Adrenal gland (tissue), 5 donors: Measurements from ENCODE around the gene CNTN4.

Source experiments
- POLR2A ChIP-seq, 2 donors: fragments of 450-650 bp; IDR thresholded peaks; one replicate each; pipeline ENCODE4 v1.6.1; 2017; ENCODE audit warnings: antibody characterized with exemption in 2 of 2, mild to moderate bottlenecking in 2 of 2, moderate library complexity in 1 of 2
- TF ChIP-seq, protein P1 (sequence below), 6 experiments: fragments of 450-650 bp in 4 of 6; fragments of 200-600 bp in 2 of 6; sonication (generic) in 1 of 6; IDR thresholded peaks; 1 replicate in 5 of 6; 2 replicates in 1 of 6; pipeline versions ENCODE4 v1.5.1 to v1.8.0; 2016 to 2021; ENCODE audit warnings: antibody characterized with exemption in 6 of 6, mild to moderate bottlenecking in 2 of 6, moderate library complexity in 1 of 6
- donor health status: DM: no; HTN: no; CAD: no.

DNA sequence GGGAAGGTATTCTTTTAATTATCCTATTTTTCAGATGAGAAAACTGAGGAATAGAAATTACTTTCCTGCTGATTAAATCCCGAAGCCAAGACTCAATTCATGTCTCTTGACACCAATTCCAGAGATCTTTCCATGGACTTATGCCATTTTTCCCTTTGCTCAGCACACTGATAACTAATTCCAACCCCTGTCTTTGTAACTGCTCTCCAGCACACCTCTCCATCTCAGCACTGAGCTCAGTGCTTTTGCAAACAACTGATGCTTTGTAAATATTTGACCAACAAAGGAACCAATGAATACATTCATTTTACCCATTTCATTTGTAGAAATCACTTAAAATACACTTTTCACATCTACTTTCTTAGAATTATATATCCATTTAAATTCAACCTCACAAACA lies 762.5 kb downstream of the CNTN4 start:
- TF ChIP-seq, protein P1, sequence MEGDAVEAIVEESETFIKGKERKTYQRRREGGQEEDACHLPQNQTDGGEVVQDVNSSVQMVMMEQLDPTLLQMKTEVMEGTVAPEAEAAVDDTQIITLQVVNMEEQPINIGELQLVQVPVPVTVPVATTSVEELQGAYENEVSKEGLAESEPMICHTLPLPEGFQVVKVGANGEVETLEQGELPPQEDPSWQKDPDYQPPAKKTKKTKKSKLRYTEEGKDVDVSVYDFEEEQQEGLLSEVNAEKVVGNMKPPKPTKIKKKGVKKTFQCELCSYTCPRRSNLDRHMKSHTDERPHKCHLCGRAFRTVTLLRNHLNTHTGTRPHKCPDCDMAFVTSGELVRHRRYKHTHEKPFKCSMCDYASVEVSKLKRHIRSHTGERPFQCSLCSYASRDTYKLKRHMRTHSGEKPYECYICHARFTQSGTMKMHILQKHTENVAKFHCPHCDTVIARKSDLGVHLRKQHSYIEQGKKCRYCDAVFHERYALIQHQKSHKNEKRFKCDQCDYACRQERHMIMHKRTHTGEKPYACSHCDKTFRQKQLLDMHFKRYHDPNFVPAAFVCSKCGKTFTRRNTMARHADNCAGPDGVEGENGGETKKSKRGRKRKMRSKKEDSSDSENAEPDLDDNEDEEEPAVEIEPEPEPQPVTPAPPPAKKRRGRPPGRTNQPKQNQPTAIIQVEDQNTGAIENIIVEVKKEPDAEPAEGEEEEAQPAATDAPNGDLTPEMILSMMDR (IDR thresholded peaks at IDR 0.05) = no peak
- TF ChIP-seq POLR2A (IDR thresholded peaks at IDR 0.05) = no peak
